Psoas muscle (tissue), 8 donors: ENCODE measurements around the gene SPRN. TPM values are rescaled to one million over a fixed set of nuclear protein-coding genes. Genes with fewer than 3 reads are reported as not detected.
A peak's percentile ranks its signal among the peaks of the same experiment; 100 is the strongest.
"Not testable (repeated sequence)": the region's sequence is repeated elsewhere in the genome, so short reads cannot be mapped to it uniquely, and the experiment has no call there.

ENCODE experiments used
- ATAC-seq, 4 donors: fragments of 200-7000 bp; cut with Tn5 transposase; one replicate each; pipeline ENCODE4 v1.9.1; 2020; ENCODE audit warnings: moderate library complexity in 3 of 4, mild to moderate bottlenecking in 2 of 4
- DNase-seq, 2 donors: peaks; one replicate each; pipeline ENCODE4 v3.0.0-alpha.2; 2020
- H3K27ac ChIP-seq: fragments of 200-600 bp; one replicate; pipeline ENCODE4 v1.8.0; 2022
- H3K27me3 ChIP-seq, 3 donors: fragments of 200-600 bp in 1 of 3; one replicate each; pipeline versions ENCODE4 v1.6.1 to v1.8.0; 2013 to 2022; ENCODE audit warnings: low read length in 2 of 3, mild to moderate bottlenecking in 2 of 3, moderate library complexity in 1 of 3; ENCODE audit not compliant: insufficient read depth in 3 of 3
- H3K36me3 ChIP-seq, 2 donors: fragments of 200-600 bp in 1 of 2; one replicate each; pipeline versions ENCODE4 v1.6.1 to v1.8.0; 2013 to 2022; ENCODE audit warnings: low read depth in 1 of 2, mild to moderate bottlenecking in 1 of 2, moderate library complexity in 1 of 2; ENCODE audit not compliant: insufficient read depth in 1 of 2
- H3K4me1 ChIP-seq: fragments of 200-600 bp; one replicate; pipeline ENCODE4 v1.8.0; 2022
- H3K4me3 ChIP-seq: fragments of 200-600 bp; one replicate; pipeline ENCODE4 v1.8.0; 2022; ENCODE audit warnings: mild to moderate bottlenecking
- H3K9me3 ChIP-seq: fragments of 200-600 bp; one replicate; pipeline ENCODE4 v1.8.0; 2022
- CTCF ChIP-seq: fragments of 200-600 bp; IDR thresholded peaks from one replicate; pipeline ENCODE4 v1.8.0; 2022; ENCODE audit warnings: antibody characterized with exemption
- WGBS, 3 donors: extraction: QIAGEN DNeasy Blood & Tissue Kit; methylation state at CpG; one replicate each; pipeline versions ENCODE4 v1.1.6 to v1.1.7; 2013; 5-methylcytosine and 5-hydroxymethylcytosine counted together
- intact Hi-C, 2 donors: fragments of 100-400 bp; cut with DNase I; formaldehyde crosslinking; loops; one replicate each; pipeline versions ENCODE4 v1.11.0 to v1.14.2; 2022
- polyA plus RNA-seq, 3 donors: library from polyadenylated mRNA; stranded (reverse); fragments of 200-250 nt; gene quantifications; one replicate each; pipeline ENCODE4 v1.2.3, GENCODE V29; 2013
- total RNA-seq, 4 donors: library from RNA; stranded (reverse); fragmentation: NEBNext Ultra II Directional in 2 of 4; extraction: Animal tissue kit (Norgen Biotek cat#: 25700) in 2 of 4; gene quantifications; one replicate each; pipeline versions ENCODE4 v1.2.1 to v1.2.4, GENCODE V29; 2021 to 2023
- donor health status: healthy with polysubstance abuse.
- donor health status: DM: no; HTN: no; CAD: no; lungs with moderate emphysema.
- donor health status: Bipolar disorder and iron deficiency.
- donor health status: healthy.
- donor health status: DM: yes; HTN: yes; CAD: no.
- donor health status: DM: no; HTN: no; CAD: no.
- donor health status: DM: no; HTN: no; CAD: no.
- donor health status: DM: yes; HTN: yes; CAD: no.

Gene SPRN
- total and polyA plus RNA-seq, 7 donors: 0.08 to 0.22 (median 0.12) TPM; not detected in 4

DNA sequence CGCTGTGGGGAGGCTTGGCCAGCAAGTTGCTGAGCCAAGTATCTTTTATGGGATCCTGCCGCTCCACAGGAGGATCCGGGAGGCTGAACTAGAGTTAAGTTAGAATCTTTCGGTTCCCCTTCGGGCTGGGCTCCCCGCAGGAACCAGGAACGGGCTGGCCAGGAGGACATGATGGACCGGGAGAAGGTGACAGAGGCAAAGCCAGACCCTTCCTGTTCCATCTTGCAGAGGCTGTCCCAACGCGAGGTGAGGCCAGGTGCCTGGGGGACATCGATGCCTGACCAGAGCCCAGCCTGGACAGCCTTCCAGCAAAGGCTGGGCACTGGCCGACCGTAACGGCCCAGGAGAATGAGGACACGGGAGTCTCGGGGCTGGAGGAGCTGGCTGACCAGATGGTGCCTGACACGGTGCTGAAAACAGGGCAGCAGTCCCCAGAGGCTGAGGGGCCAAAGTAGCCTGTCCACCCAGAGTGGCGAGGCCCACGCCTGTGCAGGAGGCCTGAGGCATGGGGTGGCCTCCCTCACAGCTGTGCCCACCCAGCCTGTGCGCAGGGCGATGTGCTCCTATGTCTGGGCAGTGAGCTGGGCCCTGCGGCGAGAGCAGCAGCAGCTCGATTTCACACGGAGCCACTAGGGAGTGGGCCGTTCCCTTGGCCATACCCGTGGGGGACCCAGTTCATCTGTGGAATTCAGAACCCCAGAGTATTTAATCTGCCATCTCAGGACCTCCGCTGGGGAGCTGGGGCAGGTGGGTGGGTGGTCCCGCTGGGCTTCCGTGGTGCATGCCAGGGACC lies 47.2 kb downstream of the SPRN start:
- Histone ChIP-seq H3K4me3 (no peak overlapping the region), H3K27me3 (no peaks in the 10 kb centered on the region), H3K4me1 (peaks cover 14% of the 10 kb centered on the region), H3K36me3 (peaks cover 0 to 9% of the 10 kb centered on the region in 2 donors), H3K27ac (no peak overlapping the region), H3K9me3 (no peaks in the 10 kb centered on the region)
- 75 to 86% (median 80%) methylated on average over 30 of the region's 30 CpGs for WGBS, 3 donors
- no peak for TF ChIP-seq CTCF
- intact Hi-C loops: no loop called here
- ATAC-seq: no peak
- DNase-seq: no peak

GRCh38 chr10:133376183-133376582 lies 48.2 kb downstream of the SPRN start:
- intact Hi-C loops, DNase-seq, H3K36me3 ChIP-seq, H3K4me3 ChIP-seq, H3K9me3 ChIP-seq, H3K27me3 ChIP-seq, ATAC-seq, H3K27ac ChIP-seq: not testable (repeated sequence)
- 92 to 97% (median 94%) methylated on average over 5 of the region's 5 CpGs for WGBS, 3 donors
- H3K4me1 ChIP-seq: peaks cover 18% of the 10 kb centered on the region

- WGBS, 3 donors: 82 to 84% (median 83%) methylated on average over 12 of the region's 12 CpGs
- Histone ChIP-seq H3K27me3 (no peaks in the 10 kb centered on the region), H3K36me3 (peaks cover 0 to 3% of the 10 kb centered on the region in 2 donors), H3K9me3 (no peaks in the 10 kb centered on the region), H3K27ac (no peak overlapping the region), H3K4me1 (peaks cover 18% of the 10 kb centered on the region), H3K4me3 (no peak overlapping the region)
- DNase-seq: no peak
- no peak for TF ChIP-seq CTCF
- intact Hi-C loops: no loop called here
- no peak for ATAC-seq
These were observed 48.9 kb downstream of the SPRN start for GRCh38 chr10:133375357-133376115.

DNA sequence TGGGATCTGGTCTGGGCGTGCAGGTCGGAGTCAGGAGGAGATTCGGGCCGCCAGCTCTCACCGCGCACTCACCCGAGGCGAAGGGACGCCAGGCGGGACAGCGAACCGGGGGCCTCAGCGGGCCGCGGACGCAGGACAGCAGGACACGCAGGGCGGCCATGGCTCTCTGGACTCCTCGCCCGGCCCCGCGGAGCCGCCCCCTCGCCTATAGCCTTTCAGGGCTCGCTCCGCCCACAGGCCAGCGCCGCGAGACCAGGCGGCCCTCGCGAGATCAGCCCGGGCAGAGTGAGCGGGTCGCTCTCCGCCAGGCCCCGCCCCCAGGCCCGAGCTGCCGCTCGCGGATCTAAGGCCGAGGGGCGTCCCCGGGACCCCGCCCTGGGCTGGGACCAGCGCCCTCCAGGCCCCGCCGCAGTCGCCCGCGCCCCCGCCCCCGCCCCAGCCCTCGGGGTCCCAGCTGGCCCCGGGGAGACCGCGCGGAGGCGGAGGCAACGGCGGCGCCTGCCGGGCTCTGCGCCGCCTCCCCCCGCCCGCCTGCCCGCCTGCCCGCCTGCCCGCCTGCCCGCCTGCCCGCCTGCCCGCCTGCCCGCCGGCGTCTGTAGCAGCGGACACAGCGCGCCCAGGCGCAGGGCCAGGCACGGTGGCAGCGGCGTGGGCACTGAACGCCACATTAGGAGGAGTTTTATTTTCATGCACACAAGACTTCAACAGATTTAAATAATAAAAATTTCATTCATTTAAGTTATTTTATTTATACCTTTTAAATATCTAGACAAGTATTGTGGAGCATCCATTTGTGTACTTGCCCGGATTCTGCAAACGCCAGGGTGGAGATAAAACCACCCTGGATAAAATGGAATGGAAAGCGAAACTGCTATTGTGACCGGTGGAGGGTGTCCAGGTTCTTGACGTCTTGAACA lies 51.0 kb downstream of the SPRN start, which contains the start of gene ECHS1:
TSS of gene ECHS1 (minus strand) at position 181 of the 917 bp plus-strand sequence. CDS start at position 160, 21 bp downstream.
- WGBS, 3 donors: 1% methylated on average over 44 to 89 of the region's 89 CpGs

More for the DNA sequence above, 51.0 kb downstream of the SPRN start, which contains the start of gene ECHS1:
- no peaks in the 10 kb centered on the region for H3K9me3 ChIP-seq
- H3K4me3 ChIP-seq: peak within 1 kb of the TSS; percentile 75
- intact Hi-C loops: loop anchor here in 1 of 2 donors (5.0 kb wide), 1 partner anchor 61 kb away; no protein-coding TSS in a partner anchor
- TF ChIP-seq CTCF: no peak
- H3K27me3 ChIP-seq: no peaks in the 10 kb centered on the region
- peaks cover 0 to 24% of the 10 kb centered on the region in 2 donors for H3K36me3 ChIP-seq
- DNase-seq (peak; percentile 97 to 98), ATAC-seq (peak; percentile 99 to 100 (median 99))
- peak within 1 kb of the TSS; percentile 90 for H3K27ac ChIP-seq
- peaks cover 11% of the 10 kb centered on the region for H3K4me1 ChIP-seq
